Ishikawa (cell line): ENCODE results near the gene FAAP100.

Source experiments
- CEBPB ChIP-seq: IDR thresholded peaks from 2 replicates; pipeline ENCODE4 v1.6.1; 2012
- CREB1 ChIP-seq: IDR thresholded peaks from 2 replicates; pipeline ENCODE4 v1.6.1; 2012; ENCODE audit warnings: low read depth
- EGR1 ChIP-seq: IDR thresholded peaks from 2 replicates; pipeline ENCODE4 v1.6.1; 2012
- EP300 ChIP-seq: IDR thresholded peaks from 2 replicates; pipeline ENCODE4 v1.6.1; 2012; ENCODE audit warnings: borderline replicate concordance
- FOXM1 ChIP-seq: IDR thresholded peaks from 2 replicates; pipeline ENCODE4 v1.6.1; 2012; ENCODE audit warnings: low read depth, borderline replicate concordance
- MAX ChIP-seq: IDR thresholded peaks from 2 replicates; pipeline ENCODE4 v1.6.1; 2012
- NFIC ChIP-seq: IDR thresholded peaks from 2 replicates; pipeline ENCODE4 v1.6.1; 2012
- RAD21 ChIP-seq: IDR thresholded peaks from 2 replicates; pipeline ENCODE4 v1.6.1; 2012; ENCODE audit warnings: low read depth
- TAF1 ChIP-seq: IDR thresholded peaks from 2 replicates; pipeline ENCODE4 v1.6.1; 2012; ENCODE audit warnings: low read depth, mild to moderate bottlenecking
- TCF12 ChIP-seq: IDR thresholded peaks from 2 replicates; pipeline ENCODE4 v1.6.1; 2012; ENCODE audit warnings: low read depth
- TEAD4 ChIP-seq: IDR thresholded peaks from 2 replicates; pipeline ENCODE4 v1.6.1; 2012
- YY1 ChIP-seq: IDR thresholded peaks from 2 replicates; pipeline ENCODE4 v1.6.1; 2012; ENCODE audit warnings: low read depth
- ZBTB7A ChIP-seq: IDR thresholded peaks from 2 replicates; pipeline ENCODE4 v1.6.1; 2012; ENCODE audit warnings: low read depth
- TF ChIP-seq, protein P1 (sequence below): IDR thresholded peaks from 2 replicates; pipeline ENCODE4 v1.6.1; 2012; ENCODE audit warnings: low read depth, mild to moderate bottlenecking
- TF ChIP-seq, protein P2 (sequence below): IDR thresholded peaks from 2 replicates; pipeline ENCODE4 v1.6.1; 2012

The FAAP100 gene

DNA sequence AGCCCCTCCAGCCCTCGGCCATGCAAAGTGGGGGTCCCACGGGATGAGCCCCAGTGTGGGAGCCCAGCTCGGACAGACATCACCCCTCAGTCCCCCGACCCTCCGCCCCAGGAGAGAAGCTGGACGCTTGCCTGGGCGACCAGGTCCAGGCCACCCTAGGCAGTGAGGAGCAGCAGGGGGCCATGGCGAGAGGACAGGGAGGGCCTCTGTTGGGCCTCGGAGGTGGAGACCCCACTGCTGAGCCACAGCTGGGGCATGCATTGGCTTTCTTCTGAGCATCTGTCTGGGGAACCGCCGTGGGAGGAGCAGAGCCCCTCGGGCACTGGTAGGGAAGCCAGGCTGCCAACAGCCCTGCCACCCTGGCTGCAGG is 52.6 kb downstream of the FAAP100 start:
- TF ChIP-seq MAX (no peak), CREB1 (no peak)

DNA sequence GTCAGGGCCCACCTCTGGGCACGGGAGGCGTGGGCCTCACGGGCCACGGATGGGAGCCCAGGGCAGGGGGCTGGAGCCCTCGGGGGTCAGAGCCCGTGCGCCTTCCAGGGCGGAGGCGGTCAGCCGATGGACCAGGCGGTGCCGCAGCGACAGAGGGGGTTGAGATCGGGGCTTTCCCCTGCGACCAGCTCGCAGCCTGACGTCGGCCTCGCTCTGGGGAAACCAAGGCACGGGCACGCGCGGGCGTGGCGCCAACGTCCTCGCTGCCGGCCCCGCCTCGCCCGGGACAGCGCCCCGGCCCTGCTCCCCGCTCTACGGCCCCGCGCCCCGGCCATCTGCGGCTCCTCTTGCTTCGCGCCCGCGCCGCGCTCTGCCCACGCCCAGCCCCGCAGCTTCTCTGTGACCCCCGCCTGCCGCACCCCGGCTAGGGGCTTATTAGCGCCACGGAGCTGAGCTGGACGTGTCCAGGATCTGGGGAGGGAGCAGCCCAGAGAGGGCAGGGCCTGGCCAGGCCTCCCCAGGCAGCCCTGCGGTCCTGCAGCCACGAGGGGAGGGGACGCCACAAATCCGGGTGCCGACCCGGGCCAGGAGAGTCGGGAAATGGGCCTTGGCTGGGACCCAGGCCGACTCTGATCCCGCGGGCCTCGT is 53.1 kb downstream of the FAAP100 start:
- TF ChIP-seq FOXM1 (no peak), NFIC (no peak), YY1 (no peak), EGR1 (no peak), ZBTB7A (no peak), CREB1 (no peak), TAF1 (no peak), CEBPB (no peak)
- TF ChIP-seq, protein P1, sequence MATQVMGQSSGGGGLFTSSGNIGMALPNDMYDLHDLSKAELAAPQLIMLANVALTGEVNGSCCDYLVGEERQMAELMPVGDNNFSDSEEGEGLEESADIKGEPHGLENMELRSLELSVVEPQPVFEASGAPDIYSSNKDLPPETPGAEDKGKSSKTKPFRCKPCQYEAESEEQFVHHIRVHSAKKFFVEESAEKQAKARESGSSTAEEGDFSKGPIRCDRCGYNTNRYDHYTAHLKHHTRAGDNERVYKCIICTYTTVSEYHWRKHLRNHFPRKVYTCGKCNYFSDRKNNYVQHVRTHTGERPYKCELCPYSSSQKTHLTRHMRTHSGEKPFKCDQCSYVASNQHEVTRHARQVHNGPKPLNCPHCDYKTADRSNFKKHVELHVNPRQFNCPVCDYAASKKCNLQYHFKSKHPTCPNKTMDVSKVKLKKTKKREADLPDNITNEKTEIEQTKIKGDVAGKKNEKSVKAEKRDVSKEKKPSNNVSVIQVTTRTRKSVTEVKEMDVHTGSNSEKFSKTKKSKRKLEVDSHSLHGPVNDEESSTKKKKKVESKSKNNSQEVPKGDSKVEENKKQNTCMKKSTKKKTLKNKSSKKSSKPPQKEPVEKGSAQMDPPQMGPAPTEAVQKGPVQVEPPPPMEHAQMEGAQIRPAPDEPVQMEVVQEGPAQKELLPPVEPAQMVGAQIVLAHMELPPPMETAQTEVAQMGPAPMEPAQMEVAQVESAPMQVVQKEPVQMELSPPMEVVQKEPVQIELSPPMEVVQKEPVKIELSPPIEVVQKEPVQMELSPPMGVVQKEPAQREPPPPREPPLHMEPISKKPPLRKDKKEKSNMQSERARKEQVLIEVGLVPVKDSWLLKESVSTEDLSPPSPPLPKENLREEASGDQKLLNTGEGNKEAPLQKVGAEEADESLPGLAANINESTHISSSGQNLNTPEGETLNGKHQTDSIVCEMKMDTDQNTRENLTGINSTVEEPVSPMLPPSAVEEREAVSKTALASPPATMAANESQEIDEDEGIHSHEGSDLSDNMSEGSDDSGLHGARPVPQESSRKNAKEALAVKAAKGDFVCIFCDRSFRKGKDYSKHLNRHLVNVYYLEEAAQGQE, result no peak
- TF ChIP-seq, protein P2, sequence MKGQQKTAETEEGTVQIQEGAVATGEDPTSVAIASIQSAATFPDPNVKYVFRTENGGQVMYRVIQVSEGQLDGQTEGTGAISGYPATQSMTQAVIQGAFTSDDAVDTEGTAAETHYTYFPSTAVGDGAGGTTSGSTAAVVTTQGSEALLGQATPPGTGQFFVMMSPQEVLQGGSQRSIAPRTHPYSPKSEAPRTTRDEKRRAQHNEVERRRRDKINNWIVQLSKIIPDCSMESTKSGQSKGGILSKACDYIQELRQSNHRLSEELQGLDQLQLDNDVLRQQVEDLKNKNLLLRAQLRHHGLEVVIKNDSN, result no peak

DNA sequence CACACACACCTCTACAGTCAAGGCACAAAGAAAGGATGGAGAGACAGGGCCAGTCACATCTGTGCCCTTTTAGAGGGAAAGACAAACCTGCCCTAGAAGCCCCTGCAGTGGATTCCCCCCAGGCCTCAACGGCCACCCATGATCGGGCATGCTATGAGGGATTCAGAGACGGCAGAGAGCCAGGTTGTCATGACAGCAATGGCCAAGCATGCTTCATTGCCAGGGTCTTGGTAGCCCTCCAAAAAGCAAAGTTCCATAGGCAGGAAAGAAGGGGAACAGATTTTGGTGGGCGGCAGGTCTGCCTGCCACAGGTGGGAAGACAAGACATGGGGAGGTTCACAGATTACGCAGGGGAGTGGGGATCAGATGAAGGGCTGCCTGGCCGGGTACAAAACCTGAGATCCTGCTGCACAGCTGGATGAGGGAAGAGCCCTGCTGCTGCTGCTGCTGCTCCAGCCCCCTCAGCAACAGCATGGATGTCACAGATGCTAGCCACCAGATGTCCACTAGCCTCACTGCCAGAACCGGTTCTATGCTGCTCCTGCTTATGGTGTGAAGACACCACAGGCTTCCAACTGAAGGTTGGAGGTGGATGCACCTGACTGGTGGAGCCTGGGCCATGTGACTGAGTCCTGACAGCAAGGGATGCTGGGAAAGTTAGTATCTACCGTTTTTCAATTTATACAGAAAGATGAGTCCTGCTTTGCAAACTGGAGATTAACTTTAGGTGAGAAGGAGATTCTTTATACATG is 57.4 kb downstream of the FAAP100 start:
- TF ChIP-seq TAF1 (no peak), FOXM1 (no peak), NFIC (no peak), EGR1 (no peak), EP300 (no peak), CREB1 (no peak)
- TF ChIP-seq, protein P2, result peak; percentile 89
- TF ChIP-seq, protein P1, result no peak

DNA sequence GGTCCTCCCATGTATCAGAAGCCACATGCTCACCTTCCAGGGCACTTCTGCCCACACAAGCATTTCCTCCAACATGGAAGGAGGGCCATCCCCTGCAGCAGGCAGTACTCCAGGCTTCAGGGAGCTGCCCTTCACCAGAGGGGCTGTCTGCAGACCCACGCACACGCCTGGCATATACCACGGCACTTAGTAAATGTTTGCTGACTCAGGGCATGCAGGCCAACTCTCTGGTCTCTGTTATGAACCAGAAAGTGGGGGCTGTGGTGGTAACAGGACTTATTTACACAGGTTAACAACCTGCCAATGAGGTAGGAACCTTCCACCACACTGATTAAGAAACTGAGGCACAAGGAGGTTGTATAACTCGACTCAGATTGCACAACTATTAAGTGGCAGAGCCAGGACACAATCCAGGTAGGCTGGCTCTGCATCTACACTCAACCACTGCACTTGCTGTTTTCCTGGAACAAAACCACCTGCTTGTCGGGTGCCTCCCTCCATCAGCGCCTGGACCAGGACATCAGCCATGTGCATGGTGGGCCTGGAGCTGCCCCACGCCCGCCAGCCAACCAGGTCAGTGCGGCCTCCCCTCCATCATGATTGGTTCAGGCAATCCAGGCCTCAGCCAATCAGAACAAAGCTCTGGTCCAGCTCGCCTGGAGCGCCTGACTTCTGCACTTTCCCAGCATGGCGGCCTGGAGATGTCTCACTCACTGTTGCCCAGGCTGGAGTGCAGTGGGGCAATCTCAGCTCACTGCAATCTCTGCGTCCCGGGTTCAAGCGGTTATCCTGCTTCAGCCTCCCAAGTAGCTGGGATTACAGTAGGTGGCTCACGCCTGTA is 58.7 kb downstream of the FAAP100 start:
- TF ChIP-seq EP300 (no peak), CEBPB (no peak), MAX (peak; percentile 24; the same call in 1 of the 2 replicates), TEAD4 (no peak)

- TF ChIP-seq ZBTB7A (no peak), CEBPB (no peak), RAD21 (no peak), TCF12 (no peak), TEAD4 (no peak), CREB1 (no peak), MAX (no peak), TAF1 (no peak), EP300 (no peak), EGR1 (no peak), YY1 (no peak), NFIC (no peak), FOXM1 (no peak)
- TF ChIP-seq, protein P1, result no peak
- TF ChIP-seq, protein P2, result no peak
Measured at GRCh38 chr17:81492706-81493105, 59.4 kb downstream of the FAAP100 start.
